KOPT-K1 (cell line): Measurements from ENCODE around the gene WNT7B.

Source experiments
- H3K27ac ChIP-seq: fragments of 200-600 bp; sonication (generic); 2 replicates; pipeline ENCODE4 v1.5.1; 2016; ENCODE audit warnings: antibody characterized with exemption, mild to moderate bottlenecking, low read depth, low read length; ENCODE audit not compliant: poor library complexity, severe bottlenecking
- H3K36me3 ChIP-seq: fragments of 200-600 bp; sonication (generic); 2 replicates; pipeline ENCODE4 v1.5.1; 2017; ENCODE audit warnings: antibody characterized with exemption, mild to moderate bottlenecking, low read length, moderate library complexity; ENCODE audit not compliant: insufficient read depth
- H3K9me3 ChIP-seq: fragments of 200-600 bp; sonication (generic); 2 replicates; pipeline ENCODE4 v1.5.1; 2017; ENCODE audit warnings: antibody characterized with exemption, low read length, mild to moderate bottlenecking; ENCODE audit not compliant: insufficient read depth, poor library complexity, severe bottlenecking

Gene WNT7B

GRCh38 chr22:45972091-45972888 is 4.7 kb downstream of the WNT7B start:
- Histone ChIP-seq H3K27ac (no peak overlapping the region), H3K9me3 (no peaks in the 10 kb centered on the region), H3K36me3 (no peaks in the 10 kb centered on the region)

DNA sequence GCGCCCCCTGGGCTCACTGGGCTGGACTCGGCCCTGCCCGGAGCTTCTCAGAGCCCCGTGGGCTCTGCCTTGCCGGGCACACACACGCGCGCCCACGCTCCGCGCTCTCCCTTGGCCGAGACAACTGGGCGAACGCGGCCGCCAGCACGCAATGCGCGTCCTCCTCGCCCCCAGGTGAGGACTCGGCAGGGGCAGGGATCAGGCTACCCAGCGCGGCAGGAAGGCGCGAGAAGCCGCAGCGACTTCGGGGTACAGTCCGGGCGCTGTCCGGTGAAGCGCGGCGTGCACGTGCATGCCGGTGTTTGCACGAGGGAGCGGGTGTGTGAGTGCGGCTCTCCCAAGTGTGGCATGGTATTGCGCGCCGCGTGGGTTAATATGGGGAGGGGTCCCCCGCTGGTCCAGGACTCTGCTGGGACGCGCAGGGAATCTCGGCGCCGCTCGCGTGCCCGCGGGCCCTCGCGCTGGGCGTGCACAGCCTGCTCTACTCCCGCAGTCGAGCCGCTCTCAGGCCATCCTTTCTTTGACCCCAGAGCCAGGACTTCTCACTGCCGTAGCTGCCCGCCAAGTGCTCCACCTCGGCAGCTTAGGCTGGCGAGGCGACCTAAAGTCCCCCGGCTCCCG is 5.4 kb downstream of the WNT7B start:
- Histone ChIP-seq H3K36me3 (no peaks in the 10 kb centered on the region), H3K9me3 (no peaks in the 10 kb centered on the region), H3K27ac (no peak overlapping the region)

- H3K9me3 ChIP-seq = no peaks in the 10 kb centered on the region
- H3K27ac ChIP-seq = no peak overlapping the region
- H3K36me3 ChIP-seq = no peaks in the 10 kb centered on the region
Measured at GRCh38 chr22:45970705-45971407, 6.1 kb downstream of the WNT7B start.

GRCh38 chr22:45969801-45970470 is 7.0 kb downstream of the WNT7B start:
- Histone ChIP-seq H3K36me3 (no peaks in the 10 kb centered on the region), H3K9me3 (no peaks in the 10 kb centered on the region), H3K27ac (no peak overlapping the region)

DNA sequence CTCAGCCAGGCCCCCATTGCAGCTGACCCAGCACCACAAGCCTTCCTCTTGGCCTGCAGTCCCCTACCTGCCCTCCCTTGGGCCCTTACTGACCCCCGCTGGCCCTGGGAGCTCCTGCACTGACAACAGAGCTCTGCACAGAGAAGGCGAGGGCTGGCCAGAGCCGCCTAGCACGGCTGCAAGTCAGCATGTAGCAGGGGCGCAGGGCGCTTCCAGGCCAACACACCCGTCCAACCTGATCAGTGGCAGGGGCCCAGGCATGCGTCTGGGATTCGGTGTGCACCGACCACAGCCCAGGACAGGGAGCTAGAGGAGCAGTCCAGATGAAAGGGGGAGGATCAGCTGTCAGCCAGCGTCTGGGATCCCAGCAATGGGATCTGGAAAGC is 7.6 kb downstream of the WNT7B start:
- H3K27ac ChIP-seq = no peak overlapping the region
- H3K9me3 ChIP-seq = no peaks in the 10 kb centered on the region
- no peaks in the 10 kb centered on the region for H3K36me3 ChIP-seq

GRCh38 chr22:45968751-45969413 is 8.1 kb downstream of the WNT7B start:
- Histone ChIP-seq H3K9me3 (no peaks in the 10 kb centered on the region), H3K27ac (no peak overlapping the region)

GRCh38 chr22:45968003-45968650 is 8.8 kb downstream of the WNT7B start:
- Histone ChIP-seq H3K27ac (no peak overlapping the region), H3K36me3 (no peaks in the 10 kb centered on the region), H3K9me3 (no peaks in the 10 kb centered on the region)

More at GRCh38 chr22:45968751-45969413, 8.1 kb downstream of the WNT7B start:
- no peaks in the 10 kb centered on the region for H3K36me3 ChIP-seq

DNA sequence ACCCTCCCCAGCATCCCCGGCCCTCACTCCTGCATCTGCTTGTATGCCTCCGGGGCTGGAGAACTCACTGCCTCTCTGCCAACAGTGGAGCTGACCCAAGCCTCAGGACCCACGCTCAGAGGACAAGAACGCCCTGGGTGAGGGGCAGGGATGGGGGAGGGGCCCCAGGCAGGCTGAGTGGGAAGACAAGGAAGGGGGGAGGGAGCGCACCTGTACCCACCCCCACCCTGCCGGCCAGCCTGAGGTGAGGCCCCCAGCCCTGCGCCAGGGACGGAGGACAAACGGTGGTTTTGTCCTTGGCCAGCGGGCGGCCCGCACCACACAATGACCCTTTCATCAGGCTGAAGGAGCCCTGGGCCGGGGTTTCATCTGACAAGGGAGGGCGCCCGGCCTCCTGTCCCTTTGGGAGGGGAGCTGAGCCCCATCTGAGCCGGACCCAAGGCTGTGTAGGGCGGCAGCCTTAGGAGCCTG is 10.0 kb downstream of the WNT7B start:
- H3K27ac ChIP-seq = no peak overlapping the region
- H3K9me3 ChIP-seq = no peaks in the 10 kb centered on the region
- no peaks in the 10 kb centered on the region for H3K36me3 ChIP-seq

- Histone ChIP-seq H3K27ac (no peak overlapping the region), H3K36me3 (no peaks in the 10 kb centered on the region), H3K9me3 (no peaks in the 10 kb centered on the region)
Measured at GRCh38 chr22:45966320-45966894, 10.6 kb downstream of the WNT7B start.

GRCh38 chr22:45965563-45965962 is 11.4 kb downstream of the WNT7B start:
- H3K27ac ChIP-seq = no peak overlapping the region
- no peaks in the 10 kb centered on the region for H3K9me3 ChIP-seq
- H3K36me3 ChIP-seq = no peaks in the 10 kb centered on the region

GRCh38 chr22:45964926-45965527 is 11.9 kb downstream of the WNT7B start:
- no peaks in the 10 kb centered on the region for H3K36me3 ChIP-seq
- H3K27ac ChIP-seq = no peak overlapping the region
- no peaks in the 10 kb centered on the region for H3K9me3 ChIP-seq

DNA sequence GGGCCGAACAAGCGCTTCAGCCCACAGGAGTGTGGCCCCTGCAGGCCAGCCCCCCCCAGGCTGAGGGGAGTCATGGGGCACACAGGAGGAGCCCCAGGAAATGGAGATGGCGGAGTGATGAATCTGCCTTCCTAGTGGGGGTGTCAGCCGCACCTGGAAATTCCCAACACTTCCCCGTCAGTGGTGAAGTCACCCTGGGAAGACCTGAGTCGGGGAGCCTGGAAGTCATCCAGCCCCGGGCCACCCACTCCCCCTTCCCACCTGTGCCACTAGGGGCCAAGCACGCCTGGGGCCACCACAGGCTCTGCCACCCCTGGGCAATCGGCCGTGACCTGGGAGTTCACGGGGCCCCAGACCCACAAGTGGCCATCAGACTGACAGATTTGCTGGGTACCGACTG is 12.6 kb downstream of the WNT7B start:
- Histone ChIP-seq H3K36me3 (no peaks in the 10 kb centered on the region), H3K27ac (no peak overlapping the region), H3K9me3 (no peaks in the 10 kb centered on the region)

- Histone ChIP-seq H3K9me3 (no peaks in the 10 kb centered on the region), H3K27ac (no peak overlapping the region), H3K36me3 (no peaks in the 10 kb centered on the region)
Measured at GRCh38 chr22:45963821-45964220, 13.1 kb downstream of the WNT7B start.
